Liver (tissue), 9 donors: Measurements from ENCODE around the gene SH3RF3. TPM values are rescaled to one million over a fixed set of nuclear protein-coding genes. Genes with fewer than 3 reads are reported as not detected.
"Not testable (repeated sequence)": the region's sequence is repeated elsewhere in the genome, so short reads cannot be mapped to it uniquely, and the experiment has no call there.

Experiments
- DNase-seq: peaks from one replicate; pipeline ENCODE4 v3.0.0-alpha.2; 2017; ENCODE audit warnings: low spot score
- H3K27ac ChIP-seq, 2 donors: one replicate each; pipeline ENCODE4 v1.7.0; 2013; ENCODE audit warnings: inconsistent platforms in 2 of 2, low read length in 2 of 2, control low read depth in 1 of 2, low read depth in 1 of 2, mild to moderate bottlenecking in 1 of 2
- H3K27me3 ChIP-seq, 4 donors: one replicate each; pipeline versions ENCODE4 v1.6.1 to v1.7.0; 2013; ENCODE audit warnings: low read length in 3 of 4, inconsistent platforms in 1 of 4, mild to moderate bottlenecking in 1 of 4, moderate library complexity in 1 of 4; ENCODE audit not compliant: control insufficient read depth in 4 of 4, insufficient read depth in 4 of 4
- H3K36me3 ChIP-seq, 4 donors: one replicate each; pipeline versions ENCODE4 v1.6.1 to v1.7.0; 2013; ENCODE audit warnings: low read length in 3 of 4, mild to moderate bottlenecking in 3 of 4, low read depth in 1 of 4, moderate library complexity in 1 of 4; ENCODE audit not compliant: control insufficient read depth in 4 of 4, insufficient read depth in 3 of 4
- H3K4me1 ChIP-seq, 4 donors: one replicate each; pipeline versions ENCODE4 v1.6.1 to v1.7.0; 2013; ENCODE audit warnings: low read length in 3 of 4, mild to moderate bottlenecking in 3 of 4, moderate library complexity in 1 of 4; ENCODE audit not compliant: control insufficient read depth in 4 of 4, insufficient read depth in 4 of 4
- H3K4me3 ChIP-seq, 3 donors: one replicate each; pipeline versions ENCODE4 v1.6.1 to v1.7.0; 2013; ENCODE audit warnings: low read length in 3 of 3, control low read depth in 1 of 3, low read depth in 1 of 3, mild to moderate bottlenecking in 1 of 3
- H3K9ac ChIP-seq, 2 donors: one replicate each; pipeline ENCODE4 v1.7.0; 2013; ENCODE audit warnings: low read length in 2 of 2, mild to moderate bottlenecking in 2 of 2, moderate library complexity in 2 of 2, control low read depth in 1 of 2, low read depth in 1 of 2
- H3K9me3 ChIP-seq, 4 donors: one replicate each; pipeline versions ENCODE4 v1.6.1 to v1.7.0; 2013; ENCODE audit warnings: low read length in 3 of 4; ENCODE audit not compliant: control insufficient read depth in 4 of 4
- EGR1 ChIP-seq, 2 donors: IDR thresholded peaks; 2 replicates each; pipeline ENCODE4 v1.6.1; 2016 to 2018; ENCODE audit warnings: antibody characterized with exemption in 2 of 2, low read depth in 2 of 2
- FOXA1 ChIP-seq: IDR thresholded peaks from 2 replicates; pipeline ENCODE4 v1.6.1; 2016; ENCODE audit warnings: antibody characterized with exemption
- FOXA2 ChIP-seq: IDR thresholded peaks from 2 replicates; pipeline ENCODE4 v1.6.1; 2016; ENCODE audit warnings: antibody characterized with exemption
- GABPA ChIP-seq, 2 donors: IDR thresholded peaks in 1 of 2; conservative IDR thresholded peaks in 1 of 2; 2 replicates each; pipeline ENCODE4 v1.6.1; 2016; ENCODE audit warnings: antibody characterized with exemption in 2 of 2, mild to moderate bottlenecking in 1 of 2, moderate library complexity in 1 of 2
- HNF4A ChIP-seq, 2 donors: conservative IDR thresholded peaks; 2 replicates each; pipeline ENCODE4 v1.6.1; 2016; ENCODE audit warnings: antibody characterized with exemption in 2 of 2, mild to moderate bottlenecking in 2 of 2
- HNF4G ChIP-seq: IDR thresholded peaks from 2 replicates; pipeline ENCODE4 v1.6.1; 2016; ENCODE audit warnings: antibody characterized with exemption
- JUND ChIP-seq, 2 donors: IDR thresholded peaks; 2 replicates each; pipeline ENCODE4 v1.6.1; 2016; ENCODE audit warnings: antibody characterized with exemption in 2 of 2
- NR2F2 ChIP-seq: IDR thresholded peaks from 2 replicates; pipeline ENCODE4 v1.6.1; 2016; ENCODE audit warnings: antibody characterized with exemption
- RXRA ChIP-seq, 2 donors: IDR thresholded peaks; 2 replicates each; pipeline ENCODE4 v1.6.1; 2017 to 2018; ENCODE audit warnings: antibody characterized with exemption in 2 of 2, mild to moderate bottlenecking in 1 of 2
- SP1 ChIP-seq: IDR thresholded peaks from 2 replicates; pipeline ENCODE4 v1.6.1; 2018; ENCODE audit warnings: antibody characterized with exemption, mild to moderate bottlenecking
- TAF1 ChIP-seq: conservative IDR thresholded peaks from 2 replicates; pipeline ENCODE4 v1.6.1; 2016; ENCODE audit warnings: antibody characterized with exemption, mild to moderate bottlenecking
- YY1 ChIP-seq: IDR thresholded peaks from 2 replicates; pipeline ENCODE4 v1.6.1; 2016; ENCODE audit warnings: antibody characterized with exemption, mild to moderate bottlenecking
- WGBS: extraction: QIAGEN DNeasy Blood & Tissue Kit; methylation state at CpG from one replicate; pipeline ENCODE4 v1.1.7; 2013; 5-methylcytosine and 5-hydroxymethylcytosine counted together
- polyA plus RNA-seq, 2 donors: library from polyadenylated mRNA; stranded (reverse) in 1 of 2; unstranded in 1 of 2; fragments of 200-250 nt in 1 of 2; fragments of >200 nt in 1 of 2; fragmentation: Nextera tagmentation in 1 of 2; extraction: Ambion mirVana in 1 of 2; gene quantifications; one replicate each; pipeline versions ENCODE4 v1.2.1 to v1.2.3, GENCODE V29; 2013 to 2015
- total RNA-seq, 2 donors: library from RNA; depleted of rRNA; stranded (reverse); fragments of >200 nt; gene quantifications; one replicate each; pipeline ENCODE4 v1.2.3, GENCODE V29; 2014
- TF ChIP-seq, protein P1 (sequence below): IDR thresholded peaks from 2 replicates; pipeline ENCODE4 v1.6.1; 2016; ENCODE audit warnings: antibody characterized with exemption
- TF ChIP-seq, protein P2 (sequence below): IDR thresholded peaks from 2 replicates; pipeline ENCODE4 v1.6.1; 2016; ENCODE audit warnings: antibody characterized with exemption
- TF ChIP-seq, protein P3 (sequence below): fragments of 150-350 bp; IDR thresholded peaks from 2 replicates; pipeline ENCODE4 v1.5.1; 2017; ENCODE audit warnings: improper control_type of control experiment, low read depth, low read length; ENCODE audit not compliant: missing input control
- TF ChIP-seq, protein P4 (sequence below): IDR thresholded peaks from 2 replicates; pipeline ENCODE4 v1.6.1; 2016; ENCODE audit warnings: antibody characterized with exemption, mild to moderate bottlenecking
- TF ChIP-seq, protein P5 (sequence below): IDR thresholded peaks from 2 replicates; pipeline ENCODE4 v1.6.1; 2016; ENCODE audit warnings: antibody characterized with exemption
- donor health status: healthy.
- donor health status: healthy.
- donor health status: healthy.
- donor health status: healthy.
- donor health status: healthy.

Gene SH3RF3
- total and polyA plus RNA-seq, 4 donors, result 0.11 to 1.0 (median 0.54) TPM

DNA sequence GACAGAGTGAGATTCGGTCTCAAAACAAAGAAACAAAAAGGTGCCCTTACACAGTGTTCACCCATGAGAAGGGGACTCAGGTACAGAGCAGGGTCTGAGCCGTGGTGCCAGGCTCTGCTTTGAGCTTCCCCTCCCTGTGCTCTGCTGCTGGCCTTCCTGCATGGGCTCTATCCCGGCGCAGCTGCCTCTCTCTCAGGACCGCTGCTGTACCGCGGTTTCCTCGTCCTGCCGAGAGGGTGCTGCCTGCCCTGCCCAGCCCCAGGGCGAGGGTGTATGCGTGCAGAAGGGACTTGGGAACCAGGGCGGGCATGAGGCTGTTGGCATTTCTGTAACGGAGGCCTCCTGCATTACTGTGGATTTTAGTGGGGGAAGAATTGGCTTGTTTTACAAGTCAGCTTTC lies 30.1 kb downstream of the SH3RF3 start:
- Histone ChIP-seq H3K27ac (no peak overlapping the region), H3K27me3 (no peaks in the 10 kb centered on the region), H3K4me3 (no peak overlapping the region), H3K4me1 (no peaks in the 10 kb centered on the region), H3K36me3 (no peaks in the 10 kb centered on the region), H3K9ac (no peak overlapping the region), H3K9me3 (no peaks in the 10 kb centered on the region)
- no peak for DNase-seq
- WGBS, result 91% methylated on average over 13 of the region's 13 CpGs
- TF ChIP-seq JUND (IDR thresholded peaks at IDR 0.05) (no peak), TAF1 (no peak), NR2F2 (no peak), EGR1 (IDR thresholded peaks at IDR 0.05; ENCODE audit: low read depth in 2 of 2) (no peak), YY1 (no peak), HNF4G (no peak)
- TF ChIP-seq, protein P1, sequence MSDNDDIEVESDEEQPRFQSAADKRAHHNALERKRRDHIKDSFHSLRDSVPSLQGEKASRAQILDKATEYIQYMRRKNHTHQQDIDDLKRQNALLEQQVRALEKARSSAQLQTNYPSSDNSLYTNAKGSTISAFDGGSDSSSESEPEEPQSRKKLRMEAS, result no peak
- TF ChIP-seq, protein P2, sequence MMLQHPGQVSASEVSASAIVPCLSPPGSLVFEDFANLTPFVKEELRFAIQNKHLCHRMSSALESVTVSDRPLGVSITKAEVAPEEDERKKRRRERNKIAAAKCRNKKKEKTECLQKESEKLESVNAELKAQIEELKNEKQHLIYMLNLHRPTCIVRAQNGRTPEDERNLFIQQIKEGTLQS, result no peak

DNA sequence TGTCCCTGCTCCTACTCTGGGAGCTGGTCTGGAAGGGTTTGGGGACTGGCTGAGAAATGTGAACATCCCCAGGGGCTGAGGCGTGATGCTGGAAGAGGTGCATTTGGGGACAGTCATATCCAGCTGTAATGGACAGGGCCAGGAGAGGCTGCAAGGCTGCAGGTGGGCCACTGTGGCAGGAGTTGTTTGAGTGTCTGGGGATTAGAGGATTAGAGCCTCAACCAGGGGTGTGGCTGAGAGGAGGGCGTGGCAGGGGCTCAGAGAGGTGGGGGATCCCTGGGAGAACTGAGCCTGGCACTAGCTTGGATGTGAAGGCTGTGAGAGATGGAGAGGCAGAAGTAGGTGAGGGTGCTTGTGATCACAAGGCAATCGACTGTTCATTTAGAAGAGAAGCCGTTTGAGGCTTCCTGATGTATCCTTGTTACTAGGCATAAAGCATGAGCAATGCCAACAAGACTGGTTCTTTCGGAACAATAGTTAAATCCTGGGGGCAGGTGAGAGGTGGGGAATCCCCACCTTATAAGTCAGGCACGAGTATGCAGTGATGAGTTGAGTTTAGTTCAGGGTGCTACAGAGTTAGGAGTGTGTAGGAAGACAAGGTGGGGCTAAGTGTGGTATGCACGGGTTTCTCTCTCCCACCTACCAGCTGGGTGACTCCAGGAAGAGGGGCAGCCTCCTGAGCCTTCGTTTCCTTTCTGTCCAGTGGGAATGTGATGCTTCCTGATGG lies 31.9 kb downstream of the SH3RF3 start:
- Histone ChIP-seq H3K27ac (no peak overlapping the region), H3K4me1 (peaks cover 0 to 4% (median 2%) of the 10 kb centered on the region in 4 donors), H3K36me3 (no peaks in the 10 kb centered on the region), H3K9me3 (no peaks in the 10 kb centered on the region), H3K4me3 (no peak overlapping the region), H3K27me3 (no peaks in the 10 kb centered on the region), H3K9ac (no peak overlapping the region)
- TF ChIP-seq FOXA1, result no peak
- no peak for TF ChIP-seq SP1
- no peak for TF ChIP-seq JUND (IDR thresholded peaks at IDR 0.05)
- TF ChIP-seq, protein P3, sequence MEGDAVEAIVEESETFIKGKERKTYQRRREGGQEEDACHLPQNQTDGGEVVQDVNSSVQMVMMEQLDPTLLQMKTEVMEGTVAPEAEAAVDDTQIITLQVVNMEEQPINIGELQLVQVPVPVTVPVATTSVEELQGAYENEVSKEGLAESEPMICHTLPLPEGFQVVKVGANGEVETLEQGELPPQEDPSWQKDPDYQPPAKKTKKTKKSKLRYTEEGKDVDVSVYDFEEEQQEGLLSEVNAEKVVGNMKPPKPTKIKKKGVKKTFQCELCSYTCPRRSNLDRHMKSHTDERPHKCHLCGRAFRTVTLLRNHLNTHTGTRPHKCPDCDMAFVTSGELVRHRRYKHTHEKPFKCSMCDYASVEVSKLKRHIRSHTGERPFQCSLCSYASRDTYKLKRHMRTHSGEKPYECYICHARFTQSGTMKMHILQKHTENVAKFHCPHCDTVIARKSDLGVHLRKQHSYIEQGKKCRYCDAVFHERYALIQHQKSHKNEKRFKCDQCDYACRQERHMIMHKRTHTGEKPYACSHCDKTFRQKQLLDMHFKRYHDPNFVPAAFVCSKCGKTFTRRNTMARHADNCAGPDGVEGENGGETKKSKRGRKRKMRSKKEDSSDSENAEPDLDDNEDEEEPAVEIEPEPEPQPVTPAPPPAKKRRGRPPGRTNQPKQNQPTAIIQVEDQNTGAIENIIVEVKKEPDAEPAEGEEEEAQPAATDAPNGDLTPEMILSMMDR, result no peak
- TF ChIP-seq, protein P1, result no peak
- no peak for TF ChIP-seq EGR1 (IDR thresholded peaks at IDR 0.05; ENCODE audit: low read depth in 2 of 2)
- no peak for TF ChIP-seq HNF4A (conservative IDR thresholded peaks at IDR 0.05)
- TF ChIP-seq FOXA2, result no peak
- no peak for TF ChIP-seq YY1
- TF ChIP-seq, protein P4, sequence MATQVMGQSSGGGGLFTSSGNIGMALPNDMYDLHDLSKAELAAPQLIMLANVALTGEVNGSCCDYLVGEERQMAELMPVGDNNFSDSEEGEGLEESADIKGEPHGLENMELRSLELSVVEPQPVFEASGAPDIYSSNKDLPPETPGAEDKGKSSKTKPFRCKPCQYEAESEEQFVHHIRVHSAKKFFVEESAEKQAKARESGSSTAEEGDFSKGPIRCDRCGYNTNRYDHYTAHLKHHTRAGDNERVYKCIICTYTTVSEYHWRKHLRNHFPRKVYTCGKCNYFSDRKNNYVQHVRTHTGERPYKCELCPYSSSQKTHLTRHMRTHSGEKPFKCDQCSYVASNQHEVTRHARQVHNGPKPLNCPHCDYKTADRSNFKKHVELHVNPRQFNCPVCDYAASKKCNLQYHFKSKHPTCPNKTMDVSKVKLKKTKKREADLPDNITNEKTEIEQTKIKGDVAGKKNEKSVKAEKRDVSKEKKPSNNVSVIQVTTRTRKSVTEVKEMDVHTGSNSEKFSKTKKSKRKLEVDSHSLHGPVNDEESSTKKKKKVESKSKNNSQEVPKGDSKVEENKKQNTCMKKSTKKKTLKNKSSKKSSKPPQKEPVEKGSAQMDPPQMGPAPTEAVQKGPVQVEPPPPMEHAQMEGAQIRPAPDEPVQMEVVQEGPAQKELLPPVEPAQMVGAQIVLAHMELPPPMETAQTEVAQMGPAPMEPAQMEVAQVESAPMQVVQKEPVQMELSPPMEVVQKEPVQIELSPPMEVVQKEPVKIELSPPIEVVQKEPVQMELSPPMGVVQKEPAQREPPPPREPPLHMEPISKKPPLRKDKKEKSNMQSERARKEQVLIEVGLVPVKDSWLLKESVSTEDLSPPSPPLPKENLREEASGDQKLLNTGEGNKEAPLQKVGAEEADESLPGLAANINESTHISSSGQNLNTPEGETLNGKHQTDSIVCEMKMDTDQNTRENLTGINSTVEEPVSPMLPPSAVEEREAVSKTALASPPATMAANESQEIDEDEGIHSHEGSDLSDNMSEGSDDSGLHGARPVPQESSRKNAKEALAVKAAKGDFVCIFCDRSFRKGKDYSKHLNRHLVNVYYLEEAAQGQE, result no peak
- TF ChIP-seq RXRA (IDR thresholded peaks at IDR 0.05), result no peak
- TF ChIP-seq HNF4G, result no peak
- TF ChIP-seq GABPA (IDR thresholded peaks at IDR 0.05 in 1 of 2, conservative IDR thresholded peaks at IDR 0.05 in 1 of 2), result no peak
- TF ChIP-seq, protein P5, sequence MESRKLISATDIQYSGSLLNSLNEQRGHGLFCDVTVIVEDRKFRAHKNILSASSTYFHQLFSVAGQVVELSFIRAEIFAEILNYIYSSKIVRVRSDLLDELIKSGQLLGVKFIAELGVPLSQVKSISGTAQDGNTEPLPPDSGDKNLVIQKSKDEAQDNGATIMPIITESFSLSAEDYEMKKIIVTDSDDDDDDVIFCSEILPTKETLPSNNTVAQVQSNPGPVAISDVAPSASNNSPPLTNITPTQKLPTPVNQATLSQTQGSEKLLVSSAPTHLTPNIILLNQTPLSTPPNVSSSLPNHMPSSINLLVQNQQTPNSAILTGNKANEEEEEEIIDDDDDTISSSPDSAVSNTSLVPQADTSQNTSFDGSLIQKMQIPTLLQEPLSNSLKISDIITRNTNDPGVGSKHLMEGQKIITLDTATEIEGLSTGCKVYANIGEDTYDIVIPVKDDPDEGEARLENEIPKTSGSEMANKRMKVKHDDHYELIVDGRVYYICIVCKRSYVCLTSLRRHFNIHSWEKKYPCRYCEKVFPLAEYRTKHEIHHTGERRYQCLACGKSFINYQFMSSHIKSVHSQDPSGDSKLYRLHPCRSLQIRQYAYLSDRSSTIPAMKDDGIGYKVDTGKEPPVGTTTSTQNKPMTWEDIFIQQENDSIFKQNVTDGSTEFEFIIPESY, result no peak
- no peak for TF ChIP-seq NR2F2
- TF ChIP-seq TAF1, result no peak
- DNase-seq, result no peak
- WGBS, result 74% methylated on average over 8 of the region's 8 CpGs

DNA sequence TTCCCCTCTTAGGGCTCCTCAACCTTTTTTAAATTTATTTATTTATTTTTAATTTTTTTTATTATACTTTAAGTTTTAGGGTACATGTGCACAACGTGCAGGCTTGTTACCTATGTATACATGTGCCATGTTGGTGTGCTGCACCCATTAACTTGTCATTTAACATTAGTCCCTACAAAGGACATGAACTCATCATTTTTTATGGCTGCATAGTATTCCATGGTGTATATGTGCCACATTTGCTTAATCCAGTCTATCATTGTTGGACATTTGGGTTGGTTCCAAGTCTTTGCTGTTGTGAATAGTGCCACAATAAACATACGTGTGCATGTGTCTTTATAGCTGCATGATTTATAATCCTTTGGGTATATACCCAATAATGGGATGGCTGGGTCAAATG lies 33.4 kb downstream of the SH3RF3 start:
- WGBS, result 91% methylated on average over 2 of the region's 2 CpGs
- H3K36me3 ChIP-seq, DNase-seq: not testable (repeated sequence)

More for the DNA sequence above, 33.4 kb downstream of the SH3RF3 start:
- H3K27ac ChIP-seq, H3K27me3 ChIP-seq, H3K9ac ChIP-seq, H3K9me3 ChIP-seq, H3K4me3 ChIP-seq, H3K4me1 ChIP-seq: not testable (repeated sequence)
